ENCODE results near the gene CACNA1H.
"Not testable (repeated sequence)": the region's sequence is repeated elsewhere in the genome, so short reads cannot be mapped to it uniquely, and the experiment has no call there.

CACNA1H gene

DNA sequence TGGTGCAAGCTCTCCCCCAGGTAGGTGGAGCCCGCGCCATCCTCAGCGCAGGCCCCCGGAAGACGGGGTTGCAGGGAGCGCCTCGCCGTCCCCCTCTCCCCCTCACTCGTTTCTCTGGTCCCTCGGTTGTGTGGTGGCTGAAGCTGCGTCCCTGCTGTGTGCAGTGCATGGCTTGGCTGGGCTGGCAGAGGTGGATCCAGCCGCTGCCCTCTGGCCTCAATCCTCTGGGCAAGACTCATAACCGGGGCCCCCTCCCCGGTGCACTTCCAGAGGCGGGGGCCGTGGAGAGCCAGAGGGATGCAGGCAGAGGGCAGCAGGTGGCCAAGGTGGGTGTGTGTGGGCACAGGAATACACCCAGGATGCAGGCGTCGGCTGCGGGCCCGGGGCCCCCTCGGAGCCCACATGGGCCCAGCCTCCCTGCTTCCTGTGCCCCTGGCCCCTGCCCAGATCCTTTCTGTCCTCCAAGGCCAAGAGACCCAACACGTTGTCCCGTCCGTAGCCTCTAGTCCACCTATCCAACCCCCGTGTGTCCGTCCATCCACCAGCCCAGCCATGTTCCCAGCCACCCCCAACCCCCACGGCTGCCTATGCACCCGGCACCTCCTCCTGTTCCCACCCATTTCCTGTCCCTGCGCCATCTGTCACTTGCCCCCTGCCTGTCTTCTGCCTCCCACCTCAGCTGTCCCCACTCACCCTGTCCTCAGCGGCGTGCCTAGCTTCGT, 62.8 kb downstream of the CACNA1H start:
- no peak for DNase-seq

DNA sequence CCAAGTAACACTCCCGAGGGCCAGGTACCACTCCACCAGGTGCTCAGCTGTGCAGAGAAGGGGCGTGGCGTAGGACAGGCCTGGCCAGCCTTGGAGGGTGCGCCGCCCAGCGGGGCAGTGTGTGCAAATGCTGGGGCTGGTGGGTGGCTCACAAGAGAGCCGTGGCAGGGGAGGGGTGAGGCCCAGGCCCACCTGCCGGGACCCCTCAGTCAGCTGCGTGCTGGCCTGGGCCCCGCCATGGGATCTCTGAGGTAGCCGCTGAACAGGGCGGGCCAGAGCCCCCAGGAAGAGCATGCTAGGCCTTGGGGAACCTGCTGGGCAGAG, 63.4 kb downstream of the CACNA1H start:
- no peak for DNase-seq

DNA sequence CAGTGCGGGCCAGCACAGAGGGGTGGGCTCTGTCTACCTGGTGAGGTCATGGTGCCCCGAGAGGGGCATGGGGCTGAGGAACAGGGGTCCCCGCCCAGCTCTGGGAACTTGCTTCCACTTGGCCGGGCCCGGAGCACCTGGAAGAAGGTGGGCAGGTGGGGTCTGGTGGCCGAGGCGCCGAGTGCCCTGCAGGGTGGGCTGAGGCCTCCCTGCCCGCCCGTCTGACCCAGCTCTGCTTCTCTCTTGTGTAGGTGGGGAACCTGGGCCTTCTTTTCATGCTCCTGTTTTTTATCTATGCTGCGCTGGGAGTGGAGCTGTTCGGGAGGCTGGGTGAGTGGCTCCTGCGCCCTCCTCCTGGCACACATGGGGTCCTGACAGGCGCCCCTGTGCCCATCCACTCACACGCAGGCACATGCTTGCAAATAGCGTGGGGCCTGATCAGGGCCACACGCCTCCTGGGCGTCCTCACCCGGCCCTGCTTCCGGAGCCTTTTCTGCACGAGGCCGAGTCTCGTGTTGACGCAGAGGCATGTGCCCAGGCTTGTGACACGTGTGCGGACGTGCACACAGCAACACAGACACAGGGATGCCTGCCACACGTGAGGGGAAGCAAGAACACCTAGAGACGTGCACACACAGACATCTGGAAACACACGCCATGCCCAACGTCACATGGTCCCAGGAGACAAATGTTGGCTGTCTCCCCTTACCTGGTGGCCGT, 63.9 kb downstream of the CACNA1H start:
- DNase-seq = no peak

DNA sequence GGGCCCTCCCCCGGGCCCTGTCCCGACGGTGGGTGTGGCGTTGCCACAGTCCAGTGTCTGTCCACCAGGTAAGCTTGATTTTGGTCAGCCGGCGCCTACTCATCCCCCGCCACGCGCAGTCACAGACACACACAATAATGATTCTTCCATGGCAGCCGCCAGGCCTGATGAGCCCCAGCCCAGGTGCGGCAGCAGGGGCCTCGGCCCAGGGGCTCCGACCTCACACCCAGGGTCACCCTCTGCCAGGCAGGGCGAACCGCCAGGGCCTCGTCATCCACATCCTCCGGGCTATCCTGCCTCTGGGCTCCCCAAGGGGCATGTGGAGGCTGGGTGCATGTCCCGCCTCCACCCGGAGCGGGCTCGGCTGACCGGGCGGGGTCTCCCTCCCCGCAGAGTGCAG, 64.6 kb downstream of the CACNA1H start:
- no peak for DNase-seq

- DNase-seq = no peak
These were observed 65.4 kb downstream of the CACNA1H start for GRCh38 chr16:1218061-1218929.

DNA sequence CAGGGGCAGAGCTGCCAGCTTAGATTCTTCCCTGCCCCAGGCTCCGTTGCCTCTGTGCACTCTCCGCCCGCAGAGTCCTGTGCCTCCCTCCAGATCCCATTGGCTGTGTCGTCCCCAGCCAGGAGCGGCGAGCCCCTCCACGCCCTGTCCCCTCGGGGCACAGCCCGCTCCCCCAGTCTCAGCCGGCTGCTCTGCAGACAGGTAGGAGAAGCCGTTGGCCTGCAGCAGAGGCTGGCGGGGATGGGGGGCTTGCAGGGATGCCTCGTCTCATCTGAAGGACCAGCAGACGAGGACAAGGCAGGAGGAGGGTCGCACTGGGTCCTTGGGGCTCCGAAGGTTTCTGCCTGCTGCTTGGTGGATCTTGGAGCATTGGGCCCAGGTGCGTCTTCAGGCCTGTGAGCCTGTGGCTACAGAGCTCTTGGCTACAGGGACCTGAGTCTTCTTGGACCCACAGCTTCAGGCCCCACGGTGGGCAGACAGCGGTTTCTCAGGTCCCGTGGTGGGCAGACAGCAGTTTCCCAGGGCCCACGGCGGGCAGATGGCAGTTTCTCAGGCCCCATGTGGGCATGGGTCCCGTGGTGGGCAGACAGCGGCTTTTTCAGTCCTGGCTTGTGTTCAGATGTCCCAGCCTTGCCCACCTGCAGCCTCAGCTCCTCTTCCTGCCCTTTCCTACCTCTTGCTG, 66.2 kb downstream of the CACNA1H start:
- DNase-seq = no peak

GRCh38 chr16:1220098-1220728, 67.3 kb downstream of the CACNA1H start:
- DNase-seq = no peak

- DNase-seq = no peak
These were observed 68.1 kb downstream of the CACNA1H start for GRCh38 chr16:1220841-1221627.

DNA sequence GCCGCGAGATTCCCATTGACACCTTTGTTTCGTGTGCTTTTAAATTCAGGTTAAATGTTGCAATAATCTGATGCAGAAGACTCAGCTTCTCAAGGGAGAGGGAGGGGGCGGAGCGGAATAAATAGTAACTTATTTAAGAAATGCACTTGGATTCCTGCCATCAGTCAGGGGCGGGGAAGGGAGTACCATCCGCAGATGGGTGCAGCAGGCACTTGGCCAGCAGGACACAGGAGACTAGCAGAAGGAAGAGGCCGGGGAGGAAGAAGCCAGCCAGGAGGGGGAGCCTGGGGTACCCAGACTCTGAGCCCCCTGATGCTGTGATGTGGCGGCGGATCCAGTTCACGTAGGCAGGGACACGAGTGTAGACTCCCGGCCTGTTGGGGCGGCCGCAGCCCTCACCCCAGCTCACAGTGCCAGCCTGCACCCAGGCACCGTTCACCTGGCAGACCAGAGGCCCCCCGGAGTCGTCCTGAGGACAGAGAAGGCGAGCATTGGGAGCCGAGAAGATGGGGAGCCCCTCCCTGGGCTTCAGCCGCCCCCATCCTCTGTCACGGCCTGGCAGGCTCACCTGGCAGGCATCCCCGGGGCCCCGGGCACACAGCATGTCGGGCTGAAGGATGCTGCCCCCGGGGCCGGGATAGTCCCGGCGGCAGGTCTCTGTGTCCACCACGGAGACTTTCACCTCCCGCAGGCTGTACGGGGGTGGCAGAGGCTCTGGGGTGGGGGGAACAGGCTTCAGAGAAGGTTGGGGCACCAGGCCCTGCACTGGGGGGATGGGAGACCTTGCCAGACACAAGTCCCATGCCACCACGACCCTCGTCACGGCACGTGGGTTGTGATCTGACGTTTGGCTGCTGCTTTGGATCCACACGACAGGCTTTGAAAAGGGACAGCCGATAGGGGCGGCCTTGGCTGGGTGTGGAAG, 69.0 kb downstream of the CACNA1H start:
- no peak for DNase-seq

GRCh38 chr16:1222553-1223354, 69.8 kb downstream of the CACNA1H start:
- DNase-seq = no peak

DNA sequence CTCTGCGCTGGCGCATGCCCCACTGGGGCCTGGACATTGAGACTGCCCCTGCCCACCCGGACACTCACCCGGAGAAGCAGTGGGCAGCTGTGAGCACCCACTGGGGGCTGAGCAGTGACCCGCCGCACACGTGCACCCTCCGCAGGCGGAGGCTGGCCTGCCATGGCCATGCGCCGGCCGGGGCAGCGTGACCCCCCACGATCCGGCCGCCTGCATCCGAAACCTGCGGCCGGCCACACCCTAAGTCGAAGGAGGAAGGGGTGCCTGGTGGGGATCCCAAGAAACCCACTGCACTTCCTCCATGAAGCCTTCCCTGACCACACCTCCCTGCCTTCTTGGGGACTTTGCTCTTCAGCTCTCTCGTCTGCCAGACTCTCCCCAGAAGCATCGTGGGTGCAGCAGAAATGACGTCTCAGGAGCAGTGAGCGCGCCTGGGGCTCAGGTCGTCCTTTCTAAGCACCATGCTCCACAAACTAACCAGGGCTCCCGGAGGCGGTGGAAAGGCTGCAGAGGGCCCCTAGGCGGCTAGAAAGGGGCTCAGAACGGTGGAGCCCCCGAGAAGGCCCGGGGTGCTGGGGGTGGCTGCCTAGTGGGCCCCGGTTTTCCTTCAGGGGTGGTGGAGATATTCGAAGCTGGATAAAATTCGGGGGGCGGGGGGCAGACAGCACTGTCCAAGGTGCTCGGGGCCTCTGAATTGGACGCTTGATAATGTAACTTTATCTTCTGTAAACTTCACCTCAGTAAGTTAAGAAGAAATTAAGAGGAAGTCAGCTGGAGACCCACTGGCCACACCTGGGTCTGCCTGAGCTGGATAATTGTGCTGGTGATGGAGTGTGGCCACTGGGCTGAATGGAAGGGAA, 70.7 kb downstream of the CACNA1H start:
- DNase-seq = no peak

DNA sequence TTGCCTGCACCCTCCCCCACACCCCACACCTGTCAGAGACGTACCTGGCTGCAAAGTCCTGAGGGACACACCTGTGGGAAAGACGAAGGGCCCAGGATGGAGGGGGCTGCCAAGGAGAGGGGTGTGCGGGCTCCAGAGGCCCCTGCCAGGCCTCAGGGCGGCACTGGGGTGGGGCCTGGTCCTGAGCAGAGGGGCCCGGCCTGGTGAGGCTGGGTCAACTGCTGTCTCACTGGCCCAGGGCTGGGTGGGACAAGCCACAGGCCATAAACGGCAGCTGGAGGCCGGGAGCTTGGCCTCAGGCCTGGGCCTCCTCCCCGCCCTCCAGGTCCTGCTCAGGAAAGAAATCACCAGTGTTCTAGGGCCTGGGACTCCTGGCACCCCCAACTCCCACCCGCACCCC, 71.7 kb downstream of the CACNA1H start:
- DNase-seq = no peak

- no peak for DNase-seq
These were observed 72.1 kb downstream of the CACNA1H start, which contains the start of gene TPSG1 for GRCh38 chr16:1225051-1225451. Gene TPSG1, minus strand, starts transcription at chr16:1225268. Its CDS starts 16 bp downstream, at chr16:1225252.

- DNase-seq = not testable (repeated sequence)
These were observed 72.9 kb downstream of the CACNA1H start for GRCh38 chr16:1225728-1226311.

DNA sequence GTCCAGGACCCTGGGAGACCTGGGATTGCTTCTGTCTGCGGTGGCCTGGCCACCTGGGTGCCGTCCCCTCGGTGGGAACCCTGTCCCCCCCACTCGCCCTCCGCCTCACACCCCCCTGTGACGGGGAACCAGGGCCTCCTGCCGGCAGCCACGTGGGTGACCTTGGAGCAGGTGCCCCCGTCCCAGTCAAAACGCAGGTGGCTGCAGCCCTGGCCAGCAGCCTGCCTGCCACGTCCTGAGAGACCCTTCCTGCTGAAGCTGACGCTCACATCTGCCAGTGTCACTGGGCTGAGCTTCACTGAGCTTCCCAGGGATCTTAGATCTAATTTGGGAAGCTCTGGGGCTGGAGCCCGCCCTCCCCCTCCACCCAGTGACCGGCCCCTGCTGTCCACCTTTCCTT, 73.8 kb downstream of the CACNA1H start:
- not testable (repeated sequence) for DNase-seq

GRCh38 chr16:1228227-1228626, 75.3 kb downstream of the CACNA1H start:
- DNase-seq = not testable (repeated sequence)

DNA sequence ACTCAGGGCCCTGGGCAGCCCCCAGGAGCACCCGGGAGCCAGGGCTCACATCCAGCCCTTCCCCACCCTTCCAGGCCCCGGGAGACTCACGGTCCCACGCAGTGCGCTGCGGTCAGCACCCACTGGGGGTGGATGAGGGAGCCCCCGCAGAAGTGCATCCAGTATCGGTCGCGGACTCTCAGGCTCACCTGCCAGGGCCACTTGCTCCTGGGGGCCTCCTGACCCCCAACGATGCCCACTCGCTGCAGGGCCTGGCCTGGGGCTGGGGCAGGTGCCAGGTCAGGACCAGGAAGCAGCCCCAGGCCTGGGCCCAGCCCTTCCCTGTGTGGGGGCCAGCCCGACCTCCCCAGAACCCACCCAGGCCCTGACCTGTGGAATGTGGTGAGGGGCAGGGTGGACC, 76.6 kb downstream of the CACNA1H start:
- DNase-seq = not testable (repeated sequence)

DNA sequence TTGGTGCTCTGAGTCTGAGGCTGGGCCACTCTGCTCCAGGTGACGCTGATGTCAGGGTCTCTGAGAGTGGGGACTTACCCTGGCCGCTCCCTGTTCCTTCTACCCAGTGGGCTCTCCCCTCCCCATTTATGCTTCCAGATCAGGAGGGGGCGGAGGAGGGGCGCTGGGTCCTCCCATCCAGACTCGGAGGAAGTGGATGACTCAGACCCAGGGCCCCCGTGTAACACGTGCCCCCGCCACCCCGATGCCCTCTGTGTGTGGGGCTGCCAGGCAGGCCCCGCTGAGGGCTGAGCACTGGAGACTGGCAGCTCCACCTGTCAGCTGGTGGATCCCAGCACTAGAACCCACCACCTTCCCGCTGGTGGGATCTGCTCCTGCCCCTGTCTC, 77.2 kb downstream of the CACNA1H start, which contains the start of gene TPSB2:
TPSB2 (minus strand) TSS at position 101 of the 387 bp plus-strand sequence. CDS start 233 bp downstream, outside the sequence.
- DNase-seq = not testable (repeated sequence)
